Measurements from ENCODE around the gene ZNF470. TPM values are rescaled to one million over a fixed set of nuclear protein-coding genes. Genes with fewer than 3 reads are reported as not detected.

The ZNF470 gene
- 6.9 and 11.9 TPM in 2 replicates for total RNA-seq
- 2.5 TPM for total RNA-seq (2013)
- polyA plus RNA-seq, result 1.1 and 1.9 TPM in 2 replicates
- 2.5 and 3.1 TPM in 2 replicates for polyA minus RNA-seq

GRCh38 chr19:56567274-56568120, at the start of gene ZNF470:
Gene ZNF470 (plus strand): TSS chr19:56567468. CDS start chr19:56570312, 2,844 bp downstream.
- Histone ChIP-seq H3K4me1 (ENCODE audit: control insufficient read depth in 2 of 2, insufficient read depth in 2 of 2, low read length in 2 of 2) (peaks cover 9 to 12% of the 10 kb centered on the region in 2 donors), H3K4me2 (replicated peaks; ENCODE audit: low read depth, low read length, poor library complexity, severe bottlenecking) (peak within 1 kb of the TSS; percentile 86), H3K9ac (ENCODE audit: low read length) (peak within 1 kb of the TSS; percentile 97), H3K27ac (ENCODE audit: low read length in 2 of 2) (peak within 1 kb of the TSS; percentile 50 to 68), H2AFZ (ENCODE audit: insufficient read depth, low read depth, low read length, poor library complexity, severe bottlenecking) (peak within 1 kb of the TSS; percentile 99), H3K9me3 (ENCODE audit: control extremely low read depth in 1 of 3, control insufficient read depth in 2 of 3, insufficient read depth in 1 of 3, low read length in 2 of 3) (peaks cover 3 to 69% (median 56%) of the 10 kb centered on the region in 3 donors), H3K79me2 (ENCODE audit: control insufficient read depth, insufficient read depth, low read length) (peaks cover 10% of the 10 kb centered on the region), H3K36me3 (replicated peaks in 1 of 2; ENCODE audit: control extremely low read depth in 1 of 2, control insufficient read depth in 1 of 2, extremely low read depth in 1 of 2, insufficient read depth in 2 of 2, low read length in 1 of 2) (peaks cover 3 to 12% of the 10 kb centered on the region in 2 experiments), H3K27me3 (replicated peaks in 1 of 4; ENCODE audit: control extremely low read depth in 1 of 4, control insufficient read depth in 3 of 4, insufficient read depth in 4 of 4, low read length in 3 of 4) (no peaks in the 10 kb centered on the region), H3K4me3 (ENCODE audit: control extremely low read depth in 1 of 5, extremely low read depth in 1 of 5, insufficient read depth in 1 of 5, low read depth in 2 of 5, low read length in 4 of 5) (peak within 1 kb of the TSS; percentile 68 to 97 (median 91)), H4K20me1 (ENCODE audit: control insufficient read depth, insufficient read depth, low read length, poor library complexity, severe bottlenecking) (no peaks in the 10 kb centered on the region)
- ChIA-PET POLR2A (no interaction called here), CTCF (no interaction called here)
- ATAC-seq (ENCODE audit: low read depth) (peak; percentile 98), DNase-seq (peak; percentile 90)
- Mint-ChIP-seq H3K9me3 (ENCODE audit: insufficient read depth) (peaks cover 23% of the 10 kb centered on the region), H3K4me3 (peak within 1 kb of the TSS; percentile 100), H3K27ac (peak within 1 kb of the TSS; percentile 98), H3K4me1 (peaks cover 17% of the 10 kb centered on the region), H3K27me3 (no peaks in the 10 kb centered on the region)
- 13% methylated on average over 66 of the region's 66 CpGs for WGBS (ENCODE audit: insufficient coverage)
- TF ChIP-seq CTCF (IDR thresholded peaks at IDR 0.05) (no peak), EZH2 (IDR thresholded peaks at IDR 0.05; ENCODE audit: borderline replicate concordance, insufficient read depth, low read depth, low read length, poor library complexity, severe bottlenecking) (no peak)
- intact Hi-C loops (cut with micrococcal nuclease), result loop anchor here (1.0 kb wide), 5 partner anchors 28 to 163 kb away; partner anchors contain the start of genes ZFP28, ZNF583, ZNF71 and ZNF835
